ENCODE measurements around the gene CTBS. TPM values are rescaled to one million over a fixed set of nuclear protein-coding genes. Genes with fewer than 3 reads are reported as not detected.

Gene CTBS
- total RNA-seq, 1 experiment from 2014 or later: 10.1 TPM

DNA sequence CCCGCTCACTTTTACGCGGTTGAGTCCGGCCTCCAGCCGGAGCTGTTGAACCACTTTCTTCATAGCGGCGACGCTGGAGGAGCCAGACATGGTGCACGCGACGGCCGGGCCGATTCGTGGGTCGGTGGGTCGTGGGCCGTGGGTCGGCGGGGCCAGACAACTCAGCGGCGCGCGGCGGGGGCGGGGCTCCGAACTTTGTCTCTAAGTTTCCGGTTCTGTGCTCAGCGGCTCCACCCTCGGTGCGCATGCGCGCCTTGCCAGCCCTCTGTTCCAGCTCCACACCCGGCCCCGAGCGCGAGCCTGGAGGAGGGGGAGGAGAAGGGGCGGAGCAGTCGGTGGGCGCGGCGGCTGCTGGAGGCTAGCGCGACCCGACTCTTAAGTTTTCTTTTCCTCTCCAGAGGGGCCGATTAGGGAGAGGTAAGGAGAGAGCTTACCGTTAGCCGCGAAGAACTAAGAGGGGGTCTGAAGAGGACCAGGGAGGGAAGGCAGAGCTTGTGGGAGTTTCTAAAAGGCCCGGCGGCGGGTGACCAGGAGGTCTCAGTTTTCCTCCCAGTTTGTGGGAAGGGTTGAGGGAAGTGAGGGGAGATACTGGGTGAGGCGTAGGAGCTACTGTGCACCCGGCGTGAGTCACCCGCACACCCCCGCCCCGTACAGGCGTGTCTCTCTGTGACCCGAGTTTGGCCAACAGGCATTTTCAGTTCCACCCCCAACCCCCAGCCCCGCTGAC, 68.1 kb downstream of the CTBS start, which contains the start of the genes GNG5 and SPATA1 (continued):
- TF ChIP-seq ZBTB43 (CRISPR knock-in tag; IDR thresholded peaks at IDR 0.05) (0 out of 2 replicates have a peak, but pooled peaks have one; percentile 56), PRDM15 (CRISPR knock-in tag; IDR thresholded peaks at IDR 0.05) (no peak), E2F5 (CRISPR knock-in tag; IDR thresholded peaks at IDR 0.05) (0 out of 2 replicates have a peak, but pooled peaks have one; percentile 20), SP1 (CRISPR knock-in tag; conservative IDR thresholded peaks at IDR 0.05) (peak; percentile 58), ZNF138 (CRISPR knock-in tag; conservative IDR thresholded peaks at IDR 0.05) (no peak), GABPB1 (CRISPR knock-in tag; IDR thresholded peaks at IDR 0.05) (peak; percentile 46; the same call in 1 of the 2 replicates), FOXP1 (CRISPR knock-in tag; IDR thresholded peaks at IDR 0.05; ENCODE audit: borderline replicate concordance) (peak; percentile 53), HMGXB4 (CRISPR knock-in tag; IDR thresholded peaks at IDR 0.05) (no peak), ZNF232 (CRISPR knock-in tag; IDR thresholded peaks at IDR 0.05) (0 out of 2 replicates have a peak, but pooled peaks have one; percentile 13), MYBL2 (CRISPR knock-in tag; IDR thresholded peaks at IDR 0.05) (no peak), CREB1 (CRISPR knock-in tag; IDR thresholded peaks at IDR 0.05) (no peak), SOX15 (CRISPR knock-in tag; IDR thresholded peaks at IDR 0.05) (no peak), ELF4 (CRISPR knock-in tag; IDR thresholded peaks at IDR 0.05; ENCODE audit: low read depth) (no peak)
- TF ChIP-seq, protein P1, sequence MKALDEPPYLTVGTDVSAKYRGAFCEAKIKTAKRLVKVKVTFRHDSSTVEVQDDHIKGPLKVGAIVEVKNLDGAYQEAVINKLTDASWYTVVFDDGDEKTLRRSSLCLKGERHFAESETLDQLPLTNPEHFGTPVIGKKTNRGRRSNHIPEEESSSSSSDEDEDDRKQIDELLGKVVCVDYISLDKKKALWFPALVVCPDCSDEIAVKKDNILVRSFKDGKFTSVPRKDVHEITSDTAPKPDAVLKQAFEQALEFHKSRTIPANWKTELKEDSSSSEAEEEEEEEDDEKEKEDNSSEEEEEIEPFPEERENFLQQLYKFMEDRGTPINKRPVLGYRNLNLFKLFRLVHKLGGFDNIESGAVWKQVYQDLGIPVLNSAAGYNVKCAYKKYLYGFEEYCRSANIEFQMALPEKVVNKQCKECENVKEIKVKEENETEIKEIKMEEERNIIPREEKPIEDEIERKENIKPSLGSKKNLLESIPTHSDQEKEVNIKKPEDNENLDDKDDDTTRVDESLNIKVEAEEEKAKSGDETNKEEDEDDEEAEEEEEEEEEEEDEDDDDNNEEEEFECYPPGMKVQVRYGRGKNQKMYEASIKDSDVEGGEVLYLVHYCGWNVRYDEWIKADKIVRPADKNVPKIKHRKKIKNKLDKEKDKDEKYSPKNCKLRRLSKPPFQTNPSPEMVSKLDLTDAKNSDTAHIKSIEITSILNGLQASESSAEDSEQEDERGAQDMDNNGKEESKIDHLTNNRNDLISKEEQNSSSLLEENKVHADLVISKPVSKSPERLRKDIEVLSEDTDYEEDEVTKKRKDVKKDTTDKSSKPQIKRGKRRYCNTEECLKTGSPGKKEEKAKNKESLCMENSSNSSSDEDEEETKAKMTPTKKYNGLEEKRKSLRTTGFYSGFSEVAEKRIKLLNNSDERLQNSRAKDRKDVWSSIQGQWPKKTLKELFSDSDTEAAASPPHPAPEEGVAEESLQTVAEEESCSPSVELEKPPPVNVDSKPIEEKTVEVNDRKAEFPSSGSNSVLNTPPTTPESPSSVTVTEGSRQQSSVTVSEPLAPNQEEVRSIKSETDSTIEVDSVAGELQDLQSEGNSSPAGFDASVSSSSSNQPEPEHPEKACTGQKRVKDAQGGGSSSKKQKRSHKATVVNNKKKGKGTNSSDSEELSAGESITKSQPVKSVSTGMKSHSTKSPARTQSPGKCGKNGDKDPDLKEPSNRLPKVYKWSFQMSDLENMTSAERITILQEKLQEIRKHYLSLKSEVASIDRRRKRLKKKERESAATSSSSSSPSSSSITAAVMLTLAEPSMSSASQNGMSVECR (CRISPR knock-in tag; IDR thresholded peaks at IDR 0.05; ENCODE audit: borderline replicate concordance): peak; percentile 9; the same call in 1 of the 2 replicates
- TF ChIP-seq, protein P2, sequence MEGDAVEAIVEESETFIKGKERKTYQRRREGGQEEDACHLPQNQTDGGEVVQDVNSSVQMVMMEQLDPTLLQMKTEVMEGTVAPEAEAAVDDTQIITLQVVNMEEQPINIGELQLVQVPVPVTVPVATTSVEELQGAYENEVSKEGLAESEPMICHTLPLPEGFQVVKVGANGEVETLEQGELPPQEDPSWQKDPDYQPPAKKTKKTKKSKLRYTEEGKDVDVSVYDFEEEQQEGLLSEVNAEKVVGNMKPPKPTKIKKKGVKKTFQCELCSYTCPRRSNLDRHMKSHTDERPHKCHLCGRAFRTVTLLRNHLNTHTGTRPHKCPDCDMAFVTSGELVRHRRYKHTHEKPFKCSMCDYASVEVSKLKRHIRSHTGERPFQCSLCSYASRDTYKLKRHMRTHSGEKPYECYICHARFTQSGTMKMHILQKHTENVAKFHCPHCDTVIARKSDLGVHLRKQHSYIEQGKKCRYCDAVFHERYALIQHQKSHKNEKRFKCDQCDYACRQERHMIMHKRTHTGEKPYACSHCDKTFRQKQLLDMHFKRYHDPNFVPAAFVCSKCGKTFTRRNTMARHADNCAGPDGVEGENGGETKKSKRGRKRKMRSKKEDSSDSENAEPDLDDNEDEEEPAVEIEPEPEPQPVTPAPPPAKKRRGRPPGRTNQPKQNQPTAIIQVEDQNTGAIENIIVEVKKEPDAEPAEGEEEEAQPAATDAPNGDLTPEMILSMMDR (IDR thresholded peaks at IDR 0.05): no peak
- TF ChIP-seq, protein P3, sequence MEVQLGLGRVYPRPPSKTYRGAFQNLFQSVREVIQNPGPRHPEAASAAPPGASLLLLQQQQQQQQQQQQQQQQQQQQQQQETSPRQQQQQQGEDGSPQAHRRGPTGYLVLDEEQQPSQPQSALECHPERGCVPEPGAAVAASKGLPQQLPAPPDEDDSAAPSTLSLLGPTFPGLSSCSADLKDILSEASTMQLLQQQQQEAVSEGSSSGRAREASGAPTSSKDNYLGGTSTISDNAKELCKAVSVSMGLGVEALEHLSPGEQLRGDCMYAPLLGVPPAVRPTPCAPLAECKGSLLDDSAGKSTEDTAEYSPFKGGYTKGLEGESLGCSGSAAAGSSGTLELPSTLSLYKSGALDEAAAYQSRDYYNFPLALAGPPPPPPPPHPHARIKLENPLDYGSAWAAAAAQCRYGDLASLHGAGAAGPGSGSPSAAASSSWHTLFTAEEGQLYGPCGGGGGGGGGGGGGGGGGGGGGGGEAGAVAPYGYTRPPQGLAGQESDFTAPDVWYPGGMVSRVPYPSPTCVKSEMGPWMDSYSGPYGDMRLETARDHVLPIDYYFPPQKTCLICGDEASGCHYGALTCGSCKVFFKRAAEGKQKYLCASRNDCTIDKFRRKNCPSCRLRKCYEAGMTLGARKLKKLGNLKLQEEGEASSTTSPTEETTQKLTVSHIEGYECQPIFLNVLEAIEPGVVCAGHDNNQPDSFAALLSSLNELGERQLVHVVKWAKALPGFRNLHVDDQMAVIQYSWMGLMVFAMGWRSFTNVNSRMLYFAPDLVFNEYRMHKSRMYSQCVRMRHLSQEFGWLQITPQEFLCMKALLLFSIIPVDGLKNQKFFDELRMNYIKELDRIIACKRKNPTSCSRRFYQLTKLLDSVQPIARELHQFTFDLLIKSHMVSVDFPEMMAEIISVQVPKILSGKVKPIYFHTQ (CRISPR knock-in tag; IDR thresholded peaks at IDR 0.05): no peak
- TF ChIP-seq, protein P4, sequence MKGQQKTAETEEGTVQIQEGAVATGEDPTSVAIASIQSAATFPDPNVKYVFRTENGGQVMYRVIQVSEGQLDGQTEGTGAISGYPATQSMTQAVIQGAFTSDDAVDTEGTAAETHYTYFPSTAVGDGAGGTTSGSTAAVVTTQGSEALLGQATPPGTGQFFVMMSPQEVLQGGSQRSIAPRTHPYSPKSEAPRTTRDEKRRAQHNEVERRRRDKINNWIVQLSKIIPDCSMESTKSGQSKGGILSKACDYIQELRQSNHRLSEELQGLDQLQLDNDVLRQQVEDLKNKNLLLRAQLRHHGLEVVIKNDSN (CRISPR knock-in tag; IDR thresholded peaks at IDR 0.05): no peak

Data from WTC11 (cell line).